Choroid plexus epithelial cell (primary cell): ENCODE measurements around the gene PRSS53.
"Not testable (repeated sequence)": the region's sequence is repeated elsewhere in the genome, so short reads cannot be mapped to it uniquely, and the experiment has no call there.

Source experiments
- DNase-seq: peaks from one replicate; pipeline ENCODE4 v3.0.0-alpha.2; 2010; ENCODE audit warnings: low read depth
- H3K4me3 ChIP-seq: 2 replicates; pipeline ENCODE4 v1.5.1; 2011; ENCODE audit warnings: low read depth, mild to moderate bottlenecking, control low read depth, low read length, moderate library complexity
- TF ChIP-seq, protein P1 (sequence below): conservative IDR thresholded peaks from 2 replicates; pipeline ENCODE4 v1.5.1; 2011; ENCODE audit warnings: low read depth, mild to moderate bottlenecking, control low read depth, inconsistent platforms, low read length, moderate library complexity

PRSS53 gene

DNA sequence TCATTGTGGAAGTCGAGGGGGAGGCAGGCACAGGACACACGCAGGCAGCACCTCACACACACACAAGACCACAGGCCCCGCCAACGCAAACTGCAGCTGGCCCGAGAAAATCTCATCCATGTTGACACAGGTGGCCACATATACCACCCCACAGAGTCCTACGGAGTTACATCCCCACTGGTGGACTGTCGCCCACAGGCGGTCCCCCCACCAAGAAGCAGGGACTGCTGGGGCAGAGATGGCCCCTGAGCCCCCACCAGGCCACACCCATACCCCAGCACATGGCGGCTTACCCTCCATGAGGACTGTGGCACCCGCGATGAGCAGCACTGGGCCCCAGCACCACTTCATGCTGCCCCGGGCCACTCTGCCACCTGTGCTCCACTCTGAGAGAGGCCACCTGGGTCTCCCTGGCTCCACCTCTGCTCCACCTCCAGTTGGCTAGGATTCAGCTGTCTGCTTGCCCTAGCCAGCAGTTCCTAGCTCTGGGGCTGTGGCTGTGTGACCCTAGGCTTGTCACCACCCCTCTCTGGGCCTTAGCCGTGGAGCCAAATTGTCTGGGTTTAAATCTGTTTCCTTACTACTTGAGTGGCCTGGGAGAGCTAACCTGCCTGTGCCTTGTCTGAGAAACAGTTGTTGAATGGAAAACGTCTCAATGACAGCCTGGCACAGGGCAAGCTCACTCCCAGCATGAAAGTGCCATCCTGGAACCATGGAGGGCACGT, at the start of gene PRSS53:
Gene PRSS53 (minus strand): TSS at position 485 of the 725 bp plus-strand sequence. CDS start 134 bp downstream, at position 351.
- no peak for DNase-seq
- TF ChIP-seq, protein P1, sequence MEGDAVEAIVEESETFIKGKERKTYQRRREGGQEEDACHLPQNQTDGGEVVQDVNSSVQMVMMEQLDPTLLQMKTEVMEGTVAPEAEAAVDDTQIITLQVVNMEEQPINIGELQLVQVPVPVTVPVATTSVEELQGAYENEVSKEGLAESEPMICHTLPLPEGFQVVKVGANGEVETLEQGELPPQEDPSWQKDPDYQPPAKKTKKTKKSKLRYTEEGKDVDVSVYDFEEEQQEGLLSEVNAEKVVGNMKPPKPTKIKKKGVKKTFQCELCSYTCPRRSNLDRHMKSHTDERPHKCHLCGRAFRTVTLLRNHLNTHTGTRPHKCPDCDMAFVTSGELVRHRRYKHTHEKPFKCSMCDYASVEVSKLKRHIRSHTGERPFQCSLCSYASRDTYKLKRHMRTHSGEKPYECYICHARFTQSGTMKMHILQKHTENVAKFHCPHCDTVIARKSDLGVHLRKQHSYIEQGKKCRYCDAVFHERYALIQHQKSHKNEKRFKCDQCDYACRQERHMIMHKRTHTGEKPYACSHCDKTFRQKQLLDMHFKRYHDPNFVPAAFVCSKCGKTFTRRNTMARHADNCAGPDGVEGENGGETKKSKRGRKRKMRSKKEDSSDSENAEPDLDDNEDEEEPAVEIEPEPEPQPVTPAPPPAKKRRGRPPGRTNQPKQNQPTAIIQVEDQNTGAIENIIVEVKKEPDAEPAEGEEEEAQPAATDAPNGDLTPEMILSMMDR = no peak
- no peak within 1 kb of the TSS for H3K4me3 ChIP-seq

DNA sequence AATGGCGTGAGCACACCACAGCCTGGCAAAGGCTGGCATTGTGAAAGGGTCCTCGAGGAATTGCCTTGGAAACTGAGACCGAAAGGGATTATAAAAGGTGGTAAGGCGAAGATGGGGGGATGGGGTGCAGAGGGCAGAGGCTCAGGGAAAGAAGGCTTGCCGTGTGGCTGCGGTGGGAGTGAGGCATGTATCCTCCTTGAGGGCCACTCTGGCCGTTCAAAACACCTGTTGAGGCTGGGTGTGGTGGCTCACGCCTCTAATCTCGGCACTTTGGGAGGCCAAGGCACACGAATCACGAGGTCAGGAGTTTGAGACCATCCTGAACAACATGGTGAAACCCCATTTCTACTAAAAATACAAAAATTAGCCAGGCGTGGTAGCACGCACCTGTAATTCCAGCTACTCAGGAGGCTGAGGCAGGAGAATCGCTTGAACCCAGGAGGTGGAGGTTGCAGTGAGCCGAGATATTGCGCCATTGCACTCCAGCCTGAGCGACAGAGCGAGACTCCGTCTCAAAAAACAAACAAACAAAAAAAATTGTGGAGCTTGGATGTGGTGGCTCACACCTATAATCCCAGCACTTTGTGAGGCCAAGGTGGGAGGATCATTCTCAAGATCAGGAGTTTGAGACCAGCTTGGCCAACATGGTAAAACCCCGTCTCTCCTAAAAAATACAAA, 48.2 kb upstream of the PRSS53 start:
- H3K4me3 ChIP-seq, DNase-seq: not testable (repeated sequence)

DNA sequence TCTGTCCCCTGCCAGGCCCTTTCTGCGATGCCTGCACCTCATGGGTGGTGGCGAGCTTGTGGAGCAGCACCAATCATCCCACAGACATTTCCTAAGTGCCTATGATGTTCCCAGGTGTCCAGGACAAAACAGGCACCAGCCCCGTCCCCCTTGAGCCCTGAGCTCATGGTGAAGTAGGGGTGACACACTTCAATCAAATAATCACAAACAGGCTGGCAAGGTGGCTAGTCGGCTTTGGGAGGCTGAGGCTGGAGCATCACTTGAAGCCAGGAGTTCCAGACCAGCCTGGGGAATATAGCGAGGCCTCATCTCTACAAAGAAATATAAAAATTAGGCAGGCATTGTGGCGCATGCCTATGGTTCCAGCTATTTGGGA, 47.5 kb upstream of the PRSS53 start:
- TF ChIP-seq, protein P1 = no peak
- H3K4me3 ChIP-seq = no peak overlapping the region
- no peak for DNase-seq

DNA sequence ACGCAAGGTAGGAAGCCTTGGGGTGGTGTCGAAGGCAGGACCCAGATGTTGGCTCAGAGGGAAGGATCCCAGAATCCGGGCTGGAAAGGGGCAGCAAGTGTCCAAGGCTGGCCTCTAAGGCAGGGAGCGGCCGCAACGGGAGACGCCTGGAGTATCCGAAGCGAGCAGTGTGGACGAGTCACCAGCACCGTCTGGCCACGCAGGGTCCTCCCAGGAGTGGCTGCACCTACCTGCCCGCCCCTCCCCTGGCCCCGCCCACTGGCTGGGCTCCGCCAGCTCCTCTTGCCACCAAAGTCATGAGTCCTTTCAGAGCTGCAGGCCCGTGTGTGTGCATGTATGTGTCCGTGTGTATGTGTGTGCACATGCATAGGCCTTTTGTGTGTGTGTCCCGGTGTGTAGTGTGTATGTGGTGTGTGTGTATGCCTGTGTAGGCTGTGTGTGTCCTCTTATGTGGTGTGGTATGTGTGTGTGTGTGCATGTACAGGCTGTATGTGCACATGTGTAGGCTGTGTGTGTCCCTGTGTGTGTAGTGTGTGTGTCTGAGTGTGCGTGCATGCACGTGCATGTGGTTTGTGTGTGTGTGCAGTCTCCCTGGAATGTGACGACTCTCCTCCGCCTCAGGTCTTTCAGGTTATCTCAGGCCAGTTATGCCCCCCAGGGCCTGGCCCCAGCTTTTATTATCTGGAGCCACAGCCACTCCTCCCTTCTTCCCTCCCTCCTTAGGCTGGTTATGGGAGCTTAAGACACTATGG, 47.0 kb upstream of the PRSS53 start, which contains the start of gene PRSS8:
Gene PRSS8 (minus strand): TSS at position 193 of the 752 bp plus-strand sequence. CDS start 229 bp downstream, outside the sequence.
- no peak within 1 kb of the TSS for H3K4me3 ChIP-seq
- no peak for DNase-seq
- TF ChIP-seq, protein P1 = no peak

GRCh38 chr16:31134625-31135534, 46.1 kb upstream of the PRSS53 start:
- no peak overlapping the region for H3K4me3 ChIP-seq
- TF ChIP-seq, protein P1 = no peak
- DNase-seq = no peak

GRCh38 chr16:31134091-31134571, 45.4 kb upstream of the PRSS53 start:
- no peak overlapping the region for H3K4me3 ChIP-seq
- DNase-seq = no peak
- TF ChIP-seq, protein P1 = no peak
